GM11168 (cell line): ENCODE measurements around the gene PTPRR.

ENCODE experiments used
- in situ Hi-C: fragments of 300-500 bp; cut with MboI; formaldehyde crosslinking; loops from one replicate; pipeline ENCODE4 v1.12.0; 2022; ENCODE audit warnings: low sequenced_read_pairs; ENCODE audit not compliant: unreplicated experiment

The PTPRR gene

GRCh38 chr12:70719071-70719470, 201.5 kb downstream of the PTPRR start:
- in situ Hi-C loops: no loop called here

DNA sequence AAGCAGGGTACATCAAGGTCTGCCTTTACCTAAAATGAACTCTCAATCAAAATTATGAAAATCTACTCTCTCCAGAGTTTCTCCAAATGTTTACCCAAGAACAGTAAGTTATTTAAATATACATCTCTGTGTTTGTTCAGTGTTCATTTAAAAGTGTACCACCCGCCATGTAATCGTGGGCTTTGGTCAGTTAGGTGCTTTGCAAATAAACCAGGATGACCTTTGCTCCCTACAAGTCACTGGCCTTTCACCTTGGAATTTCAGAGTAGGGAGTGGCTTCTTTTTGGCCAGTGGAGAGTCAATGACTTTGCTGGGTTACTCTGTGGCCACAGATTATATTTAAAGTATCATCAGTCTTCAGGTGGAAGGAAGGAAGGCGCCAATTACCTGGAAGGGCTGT, 208.7 kb downstream of the PTPRR start:
- in situ Hi-C loops: no loop called here

DNA sequence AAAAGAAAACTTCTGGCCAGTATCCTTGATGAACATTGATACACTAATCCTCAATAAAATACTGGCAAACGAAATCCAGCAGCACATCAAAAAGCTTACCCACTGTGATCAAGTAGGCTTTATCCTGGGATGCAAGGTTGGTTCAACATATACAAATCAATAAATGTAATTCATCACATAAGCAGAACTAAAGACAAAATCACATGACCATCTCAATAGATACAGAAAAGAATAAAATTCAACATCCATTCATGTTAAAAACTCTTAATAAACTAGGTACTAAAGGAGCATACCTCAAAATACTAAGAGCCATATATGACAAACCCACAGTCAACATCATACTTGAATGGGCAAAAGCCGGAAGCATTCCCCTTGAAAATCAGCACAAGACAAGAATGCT, 211.5 kb downstream of the PTPRR start:
- in situ Hi-C loops: no loop called here

GRCh38 chr12:70706611-70707010, 213.9 kb downstream of the PTPRR start:
- in situ Hi-C loops: no loop called here

DNA sequence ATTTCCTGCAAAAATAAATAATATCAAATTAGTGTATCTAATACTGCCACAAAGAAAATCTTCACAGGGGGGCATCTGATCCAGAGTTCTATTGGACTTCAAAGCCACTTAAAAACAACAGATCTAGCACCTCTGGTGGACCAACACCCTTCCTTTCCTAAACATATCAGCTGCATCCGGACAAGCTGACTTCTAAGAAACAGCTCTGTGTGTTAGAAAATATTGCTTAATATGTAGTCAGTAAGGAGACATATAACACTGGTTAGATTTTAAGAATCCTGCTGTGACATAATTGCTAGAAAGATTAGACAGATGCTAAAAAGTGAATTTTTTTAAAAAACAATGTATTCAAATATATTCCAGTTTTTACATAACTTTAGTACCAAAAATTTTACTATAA, 222.2 kb downstream of the PTPRR start:
- in situ Hi-C loops: no loop called here

DNA sequence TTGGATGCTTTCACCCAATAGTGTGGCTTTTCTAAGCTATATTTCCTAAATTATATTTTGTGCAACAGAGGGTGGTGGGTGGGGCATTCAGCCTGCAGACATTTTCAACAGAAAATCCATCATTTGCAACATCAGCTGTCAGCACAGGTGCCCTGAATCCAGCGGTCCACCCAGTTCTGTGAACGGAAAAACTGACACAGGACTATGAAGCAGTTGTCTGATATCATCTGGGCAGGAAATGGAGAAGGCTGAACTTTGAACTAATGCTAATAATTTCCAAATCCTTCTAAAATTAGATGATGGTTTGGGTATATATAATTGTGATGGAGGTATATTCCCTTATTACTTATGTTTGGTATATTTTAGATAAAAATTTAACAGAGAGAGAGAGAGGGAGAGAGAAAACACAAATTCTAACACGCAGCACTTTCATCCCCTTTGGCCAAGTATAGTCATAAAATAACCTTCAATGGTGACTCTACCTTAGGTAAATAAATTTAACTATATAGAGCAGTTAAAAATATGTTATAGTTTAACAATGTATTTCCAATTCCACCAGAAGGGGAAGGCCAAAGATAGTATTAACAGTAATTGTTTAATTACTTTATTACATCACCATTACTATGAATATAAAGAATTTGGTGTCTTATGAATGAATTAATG, 225.0 kb downstream of the PTPRR start:
- in situ Hi-C loops: no loop called here

GRCh38 chr12:70692681-70693288, 227.8 kb downstream of the PTPRR start:
- in situ Hi-C loops: no loop called here

DNA sequence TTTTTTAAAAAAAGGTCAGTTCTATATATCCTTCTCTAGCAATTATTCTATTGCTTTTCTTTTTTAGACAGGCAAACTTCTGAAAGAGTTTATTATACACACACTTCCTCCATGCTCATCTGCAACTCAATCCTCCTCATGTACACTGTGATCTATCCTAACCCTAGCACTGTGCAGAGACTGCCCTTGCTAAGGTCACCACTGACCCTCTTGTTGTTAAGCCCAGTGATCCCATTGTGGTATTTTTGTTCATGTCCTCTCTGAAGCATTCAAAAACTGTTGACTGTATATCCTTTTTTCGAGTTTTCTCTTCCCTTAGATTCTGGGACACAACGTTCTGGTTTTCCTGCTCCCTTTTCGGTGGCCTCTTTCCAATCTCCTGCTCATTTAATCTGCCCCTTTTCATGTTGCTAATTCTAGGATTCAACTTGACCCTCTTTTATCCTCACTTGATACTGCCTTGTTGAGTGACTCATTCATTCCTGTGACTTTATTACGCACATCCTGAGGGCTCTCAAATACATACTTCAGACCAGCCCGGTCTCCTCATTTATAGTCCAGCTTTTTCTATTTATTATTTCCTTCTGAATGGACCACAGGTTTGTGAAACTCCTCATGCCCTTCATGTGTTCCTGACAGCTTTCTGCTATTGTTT, 229.4 kb downstream of the PTPRR start:
- in situ Hi-C loops: no loop called here

GRCh38 chr12:70686907-70687306, 233.6 kb downstream of the PTPRR start:
- in situ Hi-C loops: no loop called here

DNA sequence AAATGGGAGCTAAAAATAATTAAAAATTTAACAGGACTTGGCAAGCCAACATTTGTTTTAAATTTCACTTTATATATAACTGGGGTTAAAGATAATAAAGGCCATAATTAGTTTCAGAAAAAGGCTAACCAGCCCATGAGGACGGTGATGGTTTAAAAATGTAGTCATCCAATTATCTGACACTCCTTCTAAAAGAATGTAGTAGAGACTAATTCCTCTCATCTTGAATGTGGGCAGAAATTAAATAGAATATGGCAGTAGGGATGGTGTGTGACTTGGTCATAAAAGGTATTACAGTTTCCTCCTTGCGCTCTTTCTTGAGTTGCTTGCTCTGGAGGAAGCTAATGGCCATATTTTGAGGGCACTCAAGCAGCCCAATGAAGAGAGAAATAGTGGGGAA, 234.2 kb downstream of the PTPRR start:
- in situ Hi-C loops: no loop called here

GRCh38 chr12:70683976-70684375, 236.6 kb downstream of the PTPRR start:
- in situ Hi-C loops: no loop called here

DNA sequence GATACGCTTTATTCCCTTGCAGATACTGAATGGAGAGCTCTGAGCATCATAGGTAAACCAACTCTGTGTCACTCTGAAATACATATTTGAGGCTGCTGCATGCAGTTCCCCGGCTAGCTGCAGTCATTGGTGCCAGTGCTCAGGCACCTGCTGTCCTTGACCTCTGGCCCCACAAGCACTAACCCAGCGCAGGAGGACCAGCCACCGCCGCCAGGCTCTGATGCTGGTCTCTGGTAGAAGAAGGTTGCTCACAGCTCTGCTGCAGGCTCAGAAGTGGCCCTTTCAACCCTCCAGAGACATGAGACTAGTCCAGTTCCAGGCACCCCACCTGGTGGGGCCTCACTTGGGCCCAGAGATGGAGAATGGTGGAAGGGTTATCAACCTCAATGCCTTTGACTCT, 248.8 kb downstream of the PTPRR start:
- in situ Hi-C loops: no loop called here

DNA sequence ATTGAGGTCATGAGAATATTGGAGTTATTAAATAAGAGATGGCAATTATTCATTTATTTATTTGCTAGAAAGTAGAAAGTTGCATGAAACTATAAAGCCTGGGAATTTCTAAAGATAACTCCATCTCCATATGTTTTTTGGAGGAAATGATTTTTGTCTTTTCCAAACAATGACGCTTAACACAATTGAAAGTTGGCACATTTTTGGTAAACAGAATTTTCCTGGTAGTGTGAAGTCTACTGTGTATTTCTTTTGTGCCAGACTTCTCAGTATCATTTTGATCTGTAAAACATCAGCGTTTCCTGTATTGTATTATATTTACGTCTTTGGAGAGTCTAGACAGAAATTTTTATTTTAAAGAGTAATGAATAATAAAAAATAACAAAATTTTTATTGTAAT, 249.6 kb downstream of the PTPRR start:
- in situ Hi-C loops: no loop called here

DNA sequence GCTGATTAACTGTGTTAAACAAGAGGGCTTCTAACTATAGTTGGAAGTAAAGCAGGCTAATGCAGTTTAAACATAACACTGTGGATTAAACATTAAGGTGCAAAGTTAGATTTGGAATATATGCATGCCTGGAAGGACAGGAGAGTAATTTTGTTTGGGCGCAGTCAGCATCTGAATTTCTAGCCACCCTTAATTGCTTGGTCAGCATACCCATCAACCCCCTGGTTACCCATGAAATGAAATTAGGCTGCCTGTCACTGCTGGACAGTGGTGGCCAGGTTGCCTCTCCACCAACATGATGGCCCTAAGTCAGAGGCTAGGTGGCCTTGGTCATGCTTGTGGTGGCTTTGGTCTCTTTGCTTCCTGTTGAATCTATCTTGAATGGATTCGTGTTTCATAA, 253.3 kb downstream of the PTPRR start:
- in situ Hi-C loops: no loop called here

DNA sequence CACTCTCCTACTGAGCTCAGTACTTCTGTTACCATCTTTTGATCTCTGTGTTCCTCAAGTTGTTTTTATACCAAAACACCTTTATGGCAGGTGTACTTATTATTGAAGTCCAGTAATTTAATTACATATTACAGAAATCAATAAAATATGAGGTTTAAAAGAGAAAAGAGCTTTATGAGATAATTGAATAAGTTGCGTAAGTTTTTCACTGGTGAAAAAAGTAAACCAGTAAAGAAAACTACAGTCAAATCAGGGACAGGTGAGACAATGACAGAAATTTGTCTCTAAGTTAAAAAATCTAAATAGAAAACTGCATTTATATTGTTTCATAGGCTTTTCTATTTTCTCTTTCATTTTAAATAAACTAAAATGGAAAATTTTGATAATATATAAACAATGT, 254.2 kb downstream of the PTPRR start:
- in situ Hi-C loops: no loop called here

DNA sequence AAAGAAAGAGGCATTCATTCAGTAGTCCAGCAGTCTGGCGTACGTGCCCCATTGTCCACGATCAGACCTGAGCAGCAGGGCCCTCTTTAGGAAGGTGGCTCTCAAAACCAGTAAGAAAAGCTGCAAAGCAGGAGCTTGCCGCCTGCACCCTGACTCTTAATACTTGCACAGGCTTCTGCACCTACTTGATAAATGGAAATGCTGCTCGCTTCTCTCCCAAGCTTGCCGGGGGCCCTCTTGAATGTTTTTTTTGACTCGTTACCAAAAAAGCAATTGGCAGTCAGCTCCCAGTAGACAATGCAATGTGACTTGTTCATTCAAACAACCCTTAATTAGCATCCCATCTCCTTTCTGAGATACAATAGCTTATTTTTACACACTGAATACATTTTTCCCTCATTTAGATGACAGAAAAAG, 256.1 kb downstream of the PTPRR start:
- in situ Hi-C loops: no loop called here

DNA sequence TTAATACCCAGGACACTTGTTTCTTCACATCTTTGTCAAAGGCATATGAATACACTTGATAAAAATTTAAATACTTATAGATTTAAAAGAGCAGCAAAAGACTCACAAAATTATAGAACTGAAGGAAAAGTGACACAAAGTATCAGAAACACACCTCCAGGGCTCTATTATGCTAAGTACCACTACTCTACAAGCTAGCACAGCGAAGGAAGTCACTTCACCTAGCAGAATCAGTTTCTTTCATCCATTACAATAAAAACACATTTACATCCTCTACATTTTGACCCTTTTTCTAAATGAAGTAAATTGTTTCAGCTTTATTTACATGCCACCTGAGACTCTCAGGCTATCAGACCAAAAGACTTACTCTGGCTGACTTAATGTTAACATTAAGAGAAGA, 256.7 kb downstream of the PTPRR start:
- in situ Hi-C loops: no loop called here

DNA sequence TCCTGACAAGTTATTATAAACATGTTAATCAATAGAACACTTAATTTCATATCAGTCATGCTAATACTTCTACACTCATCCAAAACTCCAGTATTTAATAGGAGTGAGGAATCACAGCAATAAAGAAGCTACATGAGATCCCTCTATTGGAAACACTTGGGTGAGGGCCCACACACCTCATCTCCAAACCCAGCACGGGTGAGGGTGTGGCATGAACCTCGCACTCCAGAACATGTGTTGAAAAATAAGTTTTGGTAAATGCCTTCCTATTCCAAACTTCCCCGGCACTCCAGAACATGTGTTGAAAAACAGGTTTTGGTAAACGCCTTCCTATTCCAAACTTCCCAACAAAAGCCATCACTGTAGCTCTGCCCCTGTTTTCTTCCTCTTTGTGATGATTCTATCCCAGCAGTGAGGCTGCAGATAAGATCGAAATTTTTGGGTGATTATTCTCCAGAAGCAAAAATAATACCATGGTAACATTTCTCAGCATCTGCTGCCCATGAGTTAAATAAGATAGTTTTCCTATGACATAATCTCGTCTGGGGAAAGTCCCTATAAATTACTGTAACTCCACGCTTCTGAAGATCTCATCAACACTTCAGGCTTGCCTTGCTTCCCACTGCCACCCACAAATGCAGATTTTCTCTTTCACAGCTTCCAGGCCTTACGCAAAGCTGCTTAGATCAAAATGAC, 258.9 kb downstream of the PTPRR start:
- in situ Hi-C loops: no loop called here

DNA sequence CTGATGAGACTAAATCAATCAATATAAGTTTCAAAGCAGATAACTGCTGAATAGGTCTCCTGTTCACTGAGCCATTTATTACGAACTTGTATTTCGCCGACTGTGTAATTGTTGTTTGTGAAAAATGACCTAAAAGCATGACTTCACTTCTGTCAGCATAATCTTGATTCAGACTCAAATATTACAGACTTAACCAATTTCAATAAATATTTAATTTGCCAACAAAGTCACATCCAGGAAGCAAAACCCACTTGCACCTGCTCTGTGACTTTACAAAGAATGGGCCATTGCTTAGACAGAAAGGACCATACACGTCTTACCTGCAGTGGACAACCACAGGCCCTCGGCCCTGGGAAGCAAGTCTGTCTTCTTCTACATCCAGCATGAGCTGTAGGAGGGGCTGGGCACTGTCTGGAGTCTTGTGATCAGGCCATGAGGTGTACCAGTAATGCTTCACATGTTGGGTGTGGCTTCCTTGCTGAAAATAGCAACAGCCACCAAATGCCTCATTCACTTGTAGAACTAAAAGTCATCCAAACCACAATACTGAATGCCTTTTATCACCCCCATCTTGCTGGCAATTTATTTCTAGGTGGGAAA, 259.8 kb downstream of the PTPRR start:
- in situ Hi-C loops: no loop called here

DNA sequence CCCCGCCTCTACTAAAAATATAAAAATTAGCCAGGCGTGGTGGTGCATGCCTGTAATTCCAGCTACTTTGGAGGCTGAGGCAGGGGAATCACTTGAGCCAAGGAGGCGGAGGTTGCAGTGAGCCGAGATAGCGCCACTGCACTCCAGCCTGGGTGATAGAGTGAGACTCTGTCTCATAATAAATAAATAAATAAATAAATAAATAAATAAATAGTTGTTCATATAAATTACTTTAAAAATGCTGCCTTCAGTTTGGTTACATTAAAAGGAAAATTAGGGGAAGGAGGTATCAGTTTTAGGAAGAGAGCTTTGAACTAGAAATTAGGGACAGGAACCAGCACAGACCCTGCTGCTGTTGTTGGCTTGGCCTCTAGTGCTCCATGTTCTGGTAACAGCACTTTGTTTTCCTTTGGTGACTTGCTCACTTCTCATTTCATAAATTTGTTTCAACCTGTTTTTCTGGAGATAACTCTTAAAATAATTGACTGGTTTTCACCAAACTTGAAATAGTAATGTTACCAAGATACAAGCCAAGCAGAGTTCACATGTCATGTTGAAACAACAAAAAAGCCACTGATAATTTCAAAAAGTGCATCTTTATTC, 260.4 kb downstream of the PTPRR start:
- in situ Hi-C loops: no loop called here
